Naive B cell (primary cell): ENCODE measurements around the gene BOLL. TPM values are rescaled to one million over a fixed set of nuclear protein-coding genes. Genes with fewer than 3 reads are reported as not detected.
A peak's percentile ranks its signal among the peaks of the same experiment; 100 is the strongest.
"Not testable (repeated sequence)": the region's sequence is repeated elsewhere in the genome, so short reads cannot be mapped to it uniquely, and the experiment has no call there.

Source experiments
- ATAC-seq, 2 donors: fragments of 150-1000 bp; cut with Tn5 transposase; 2 replicates each; pipeline ENCODE4 v1.10.0; 2021; ENCODE audit warnings: low read depth in 2 of 2, mild to moderate bottlenecking in 2 of 2, moderate library complexity in 2 of 2
- DNase-seq: peaks from one replicate; pipeline ENCODE4 v3.0.0; 2022
- H3K27ac Mint-ChIP-seq, 6 donors: one replicate each; pipeline ENCODE4 v1.8.0; 2020 to 2022; ENCODE audit warnings: mild to moderate bottlenecking in 6 of 6, mixed read lengths in 6 of 6, moderate library complexity in 5 of 6, inconsistent platforms in 2 of 6
- H3K27me3 Mint-ChIP-seq, 3 donors: one replicate each; pipeline ENCODE4 v1.8.0; 2021 to 2022; ENCODE audit warnings: mixed read lengths in 3 of 3, mild to moderate bottlenecking in 1 of 3
- H3K36me3 Mint-ChIP-seq, 2 donors: one replicate each; pipeline ENCODE4 v1.8.0; 2020 to 2022; ENCODE audit warnings: mixed read lengths in 2 of 2, inconsistent platforms in 1 of 2, mild to moderate bottlenecking in 1 of 2
- H3K4me1 Mint-ChIP-seq, 3 donors: one replicate each; pipeline ENCODE4 v1.8.0; 2020 to 2022; ENCODE audit warnings: mixed read lengths in 3 of 3, inconsistent platforms in 1 of 3, mild to moderate bottlenecking in 1 of 3, moderate library complexity in 1 of 3
- H3K4me3 Mint-ChIP-seq, 8 donors: one replicate each; pipeline ENCODE4 v1.8.0; 2020 to 2022; ENCODE audit warnings: mild to moderate bottlenecking in 8 of 8, mixed read lengths in 8 of 8, moderate library complexity in 8 of 8, inconsistent platforms in 2 of 8
- H3K9me3 Mint-ChIP-seq, 7 donors: one replicate each; pipeline ENCODE4 v1.8.0; 2020 to 2022; ENCODE audit warnings: mixed read lengths in 7 of 7, mild to moderate bottlenecking in 5 of 7, inconsistent platforms in 2 of 7, moderate library complexity in 1 of 7
- polyA plus RNA-seq, 6 donors: library from polyadenylated mRNA; unstranded; fragments of 300-500 nt; fragmentation: Illumina TruSeq; gene quantifications; one replicate each; pipeline ENCODE4 v1.2.3, GENCODE V29; 2021; ENCODE audit warnings: low read depth in 6 of 6

The BOLL gene, protein sequence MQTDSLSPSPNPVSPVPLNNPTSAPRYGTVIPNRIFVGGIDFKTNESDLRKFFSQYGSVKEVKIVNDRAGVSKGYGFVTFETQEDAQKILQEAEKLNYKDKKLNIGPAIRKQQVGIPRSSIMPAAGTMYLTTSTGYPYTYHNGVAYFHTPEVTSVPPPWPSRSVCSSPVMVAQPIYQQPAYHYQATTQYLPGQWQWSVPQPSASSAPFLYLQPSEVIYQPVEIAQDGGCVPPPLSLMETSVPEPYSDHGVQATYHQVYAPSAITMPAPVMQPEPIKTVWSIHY
- not detected for polyA plus RNA-seq

- Mint-ChIP-seq H3K27ac (peak within 1 kb of the TSS in 2 of 6 donors; percentile 15 to 83), H3K27me3 (peaks cover 35 to 51% (median 36%) of the 10 kb centered on the region in 3 donors), H3K4me3 (peak within 1 kb of the TSS; percentile 38 to 80 (median 68)), H3K4me1 (peaks cover 2 to 5% (median 4%) of the 10 kb centered on the region in 3 donors), H3K36me3 (peaks cover 0 to 7% of the 10 kb centered on the region in 2 donors), H3K9me3 (peaks cover 0 to 2% (median 0%) of the 10 kb centered on the region in 7 donors)
- DNase-seq = no peak
- ATAC-seq = no peak
Measured at GRCh38 chr2:197784956-197785941, at the start of gene BOLL. Gene BOLL, minus strand, starts transcription at chr2:197785319. Its CDS starts 3,469 bp downstream, at chr2:197781850.

GRCh38 chr2:197834771-197835170 lies 49.7 kb upstream of the BOLL start:
- not testable (repeated sequence) for H3K4me3 Mint-ChIP-seq, DNase-seq, H3K27me3 Mint-ChIP-seq, H3K27ac Mint-ChIP-seq, ATAC-seq, H3K36me3 Mint-ChIP-seq
- peaks cover 0 to 11% (median 0%) of the 10 kb centered on the region in 3 donors for H3K4me1 Mint-ChIP-seq
- H3K9me3 Mint-ChIP-seq = peaks cover 0 to 11% (median 5%) of the 10 kb centered on the region in 7 donors

- no peaks in the 10 kb centered on the region for H3K36me3 Mint-ChIP-seq
- H3K4me3 Mint-ChIP-seq = no peak overlapping the region
- peaks cover 8 to 17% (median 16%) of the 10 kb centered on the region in 3 donors for H3K27me3 Mint-ChIP-seq
- no peak overlapping the region for H3K27ac Mint-ChIP-seq
- no peak for ATAC-seq
- no peaks in the 10 kb centered on the region for H3K4me1 Mint-ChIP-seq
- H3K9me3 Mint-ChIP-seq = peaks cover 0 to 8% (median 1%) of the 10 kb centered on the region in 7 donors
- DNase-seq = no peak
Measured at GRCh38 chr2:197828464-197829135, 43.5 kb upstream of the BOLL start.

GRCh38 chr2:197827618-197828017 lies 42.5 kb upstream of the BOLL start:
- no peak overlapping the region for H3K4me3 Mint-ChIP-seq

GRCh38 chr2:197822333-197822732 lies 37.2 kb upstream of the BOLL start:
- peaks cover 26 to 45% (median 34%) of the 10 kb centered on the region in 3 donors for H3K27me3 Mint-ChIP-seq
- H3K36me3 Mint-ChIP-seq = no peaks in the 10 kb centered on the region
- DNase-seq (no peak), ATAC-seq (no peak)
- no peak overlapping the region for H3K4me3 Mint-ChIP-seq
- H3K9me3 Mint-ChIP-seq = no peaks in the 10 kb centered on the region
- H3K4me1 Mint-ChIP-seq = no peaks in the 10 kb centered on the region
- no peak overlapping the region for H3K27ac Mint-ChIP-seq

More at GRCh38 chr2:197827618-197828017, 42.5 kb upstream of the BOLL start:
- Mint-ChIP-seq H3K9me3 (peaks cover 0 to 8% (median 1%) of the 10 kb centered on the region in 7 donors), H3K27me3 (peaks cover 8 to 18% (median 16%) of the 10 kb centered on the region in 3 donors), H3K27ac (no peak overlapping the region), H3K36me3 (no peaks in the 10 kb centered on the region), H3K4me1 (no peaks in the 10 kb centered on the region)
- DNase-seq (no peak), ATAC-seq (no peak)

DNA sequence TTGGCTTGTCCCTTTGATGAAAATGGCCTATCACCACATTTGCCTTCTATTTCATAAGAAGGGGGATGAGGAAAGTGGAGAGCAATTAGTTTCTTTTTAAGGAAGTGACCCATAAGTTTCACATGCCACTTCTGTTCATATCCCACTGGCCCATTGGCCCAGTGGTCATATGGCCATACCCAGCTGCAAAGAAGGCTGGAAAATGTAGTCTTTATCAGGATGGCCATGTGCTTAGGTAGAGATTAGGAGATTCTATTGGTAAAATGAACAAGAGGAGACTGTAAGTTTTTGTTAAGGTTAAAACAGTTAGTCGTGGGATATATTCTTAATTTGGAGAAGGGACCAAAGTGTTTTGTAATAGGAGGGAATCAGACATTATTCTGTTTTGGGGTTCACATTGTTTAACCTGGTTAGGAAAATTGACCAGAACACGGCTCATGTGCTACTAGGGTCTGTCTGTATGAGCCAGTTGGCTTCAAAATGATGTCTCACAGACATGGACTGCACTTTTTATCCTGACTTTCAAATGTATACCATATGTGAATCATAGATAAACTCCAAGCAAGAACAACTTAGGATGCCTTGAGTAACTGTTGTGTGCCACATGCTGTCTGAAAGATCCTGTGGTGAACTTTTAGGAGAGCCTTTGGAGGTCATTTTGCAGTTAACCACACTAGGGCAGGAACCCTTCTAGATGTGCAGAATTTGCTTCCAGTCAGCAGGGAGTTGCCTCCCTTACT lies 36.6 kb upstream of the BOLL start:
- Mint-ChIP-seq H3K4me1 (no peaks in the 10 kb centered on the region), H3K27me3 (peaks cover 30 to 47% (median 38%) of the 10 kb centered on the region in 3 donors), H3K36me3 (no peaks in the 10 kb centered on the region), H3K4me3 (no peak overlapping the region), H3K27ac (peak overlapping the region in 1 of 6 donors; percentile 39), H3K9me3 (no peaks in the 10 kb centered on the region)
- DNase-seq = no peak
- ATAC-seq = no peak

DNA sequence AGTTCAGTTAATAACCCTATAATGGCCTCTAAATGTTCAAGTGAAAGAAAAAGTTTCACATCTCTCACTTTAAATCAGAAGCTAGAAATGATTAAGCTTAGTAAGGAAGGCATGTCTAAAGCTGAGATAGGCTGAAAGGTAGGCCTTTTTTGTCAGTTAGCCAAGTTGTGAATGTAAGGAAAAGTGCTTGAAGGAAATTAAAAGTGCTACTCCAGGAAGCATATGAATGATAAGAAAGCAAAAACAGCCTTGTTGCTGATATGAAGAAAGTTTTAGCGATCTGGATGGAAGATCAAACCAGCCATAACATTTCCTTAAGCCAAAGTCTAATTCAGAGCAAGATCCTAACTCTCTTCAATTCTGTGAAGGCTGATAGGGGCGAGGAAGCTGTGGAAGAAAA lies 29.4 kb upstream of the BOLL start:
- no peak for ATAC-seq
- Mint-ChIP-seq H3K9me3 (peaks cover 0 to 4% (median 0%) of the 10 kb centered on the region in 7 donors), H3K27me3 (peaks cover 35 to 72% (median 71%) of the 10 kb centered on the region in 3 donors), H3K27ac (no peak overlapping the region), H3K4me1 (no peaks in the 10 kb centered on the region), H3K36me3 (no peaks in the 10 kb centered on the region), H3K4me3 (no peak overlapping the region)
- no peak for DNase-seq

DNA sequence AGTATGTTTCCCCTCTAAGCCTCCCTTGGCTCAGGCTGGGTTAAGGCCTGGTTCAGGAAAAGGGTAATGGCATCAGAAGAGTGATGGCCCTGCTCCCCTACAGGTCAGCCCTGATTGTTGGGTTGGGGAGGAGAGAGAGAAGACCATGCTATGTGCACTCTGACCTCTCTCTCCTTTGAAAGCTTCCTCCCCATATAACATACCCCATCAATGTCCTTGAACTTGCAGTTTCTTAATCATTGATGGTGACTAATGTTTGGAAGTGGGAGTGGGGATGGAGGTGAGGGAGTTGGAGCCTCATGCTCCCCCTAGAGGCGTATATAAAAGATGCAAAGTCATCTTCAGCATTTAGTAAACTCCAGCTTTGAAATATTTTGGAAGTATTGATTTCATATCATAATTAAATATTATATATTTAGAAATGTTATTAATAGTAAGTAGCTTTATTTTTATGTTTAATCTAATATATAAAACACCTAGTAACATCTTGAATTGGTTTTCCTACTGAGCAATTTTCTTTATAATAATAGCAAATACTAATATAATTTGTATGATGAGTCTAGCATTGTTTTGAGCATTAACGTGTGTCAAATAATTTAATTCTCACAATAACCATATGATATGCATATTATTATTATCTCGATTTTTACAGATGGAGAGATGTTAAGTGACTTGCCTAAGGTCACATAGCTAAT lies 28.1 kb upstream of the BOLL start:
- no peak for ATAC-seq
- Mint-ChIP-seq H3K4me1 (no peaks in the 10 kb centered on the region), H3K27me3 (peaks cover 45 to 72% (median 69%) of the 10 kb centered on the region in 3 donors), H3K4me3 (no peak overlapping the region), H3K27ac (no peak overlapping the region), H3K36me3 (no peaks in the 10 kb centered on the region), H3K9me3 (peaks cover 0 to 4% (median 0%) of the 10 kb centered on the region in 7 donors)
- DNase-seq = no peak

- ATAC-seq (no peak), DNase-seq (no peak)
- Mint-ChIP-seq H3K4me1 (peaks cover 5 to 8% (median 6%) of the 10 kb centered on the region in 3 donors), H3K27me3 (peaks cover 40 to 68% (median 65%) of the 10 kb centered on the region in 3 donors), H3K27ac (no peak overlapping the region), H3K36me3 (no peaks in the 10 kb centered on the region), H3K4me3 (no peak overlapping the region), H3K9me3 (peaks cover 0 to 2% (median 0%) of the 10 kb centered on the region in 7 donors)
Measured at GRCh38 chr2:197810491-197810890, 25.4 kb upstream of the BOLL start.

- H3K9me3 Mint-ChIP-seq = no peaks in the 10 kb centered on the region
- ATAC-seq = no peak
- H3K27ac Mint-ChIP-seq = no peak overlapping the region
- no peak overlapping the region for H3K4me3 Mint-ChIP-seq
- H3K4me1 Mint-ChIP-seq = peaks cover 8 to 10% (median 8%) of the 10 kb centered on the region in 3 donors
- H3K27me3 Mint-ChIP-seq = peaks cover 40 to 68% (median 64%) of the 10 kb centered on the region in 3 donors
- H3K36me3 Mint-ChIP-seq = no peaks in the 10 kb centered on the region
- DNase-seq = no peak
Measured at GRCh38 chr2:197810016-197810415, 24.9 kb upstream of the BOLL start.

DNA sequence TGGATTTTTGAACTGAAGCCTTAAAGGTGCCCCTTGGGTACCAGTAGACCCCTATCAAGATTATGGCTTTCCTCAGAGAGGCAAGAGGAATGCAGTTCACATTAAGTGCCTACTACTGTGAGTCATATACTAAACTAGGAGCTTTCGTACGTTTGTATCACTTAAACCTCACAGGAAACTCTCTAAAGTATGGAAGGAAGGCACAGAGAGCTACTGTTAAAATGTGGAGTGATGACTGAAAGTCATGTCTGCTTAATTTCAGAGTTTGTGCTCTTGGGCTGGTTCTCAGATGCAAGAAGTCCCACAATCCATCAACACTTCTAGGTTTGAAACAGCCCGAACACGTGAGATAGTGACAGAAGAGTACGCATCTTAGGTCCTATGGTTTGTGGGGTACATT lies 23.9 kb upstream of the BOLL start:
- no peak for ATAC-seq
- no peak overlapping the region for H3K27ac Mint-ChIP-seq
- no peaks in the 10 kb centered on the region for H3K9me3 Mint-ChIP-seq

More for the DNA sequence above, 23.9 kb upstream of the BOLL start:
- no peak for DNase-seq
- peaks cover 11 to 19% (median 12%) of the 10 kb centered on the region in 3 donors for H3K4me1 Mint-ChIP-seq
- H3K27me3 Mint-ChIP-seq = peaks cover 36 to 68% (median 64%) of the 10 kb centered on the region in 3 donors
- H3K36me3 Mint-ChIP-seq = no peaks in the 10 kb centered on the region
- no peak overlapping the region for H3K4me3 Mint-ChIP-seq
